HepG2 (cell line): ENCODE measurements around the gene CSNK1G1. TPM values are rescaled to one million over a fixed set of nuclear protein-coding genes. Genes with fewer than 3 reads are reported as not detected.

ENCODE experiments used
- CEBPB ChIP-seq: IDR thresholded peaks from 2 replicates; pipeline ENCODE4 v1.6.1; 2011; ENCODE audit warnings: low read depth, low read length, improper control_type of control experiment, borderline replicate concordance
- DZIP1 ChIP-seq: sonication (generic); formaldehyde crosslinking; IDR thresholded peaks from 2 replicates; pipeline ENCODE4 v1.5.0; 2020; ENCODE audit warnings: mild to moderate bottlenecking, missing genetic modification reagents
- GPBP1L1 ChIP-seq: sonication (generic); formaldehyde crosslinking; IDR thresholded peaks from 2 replicates; pipeline ENCODE4 v1.5.0; 2020; ENCODE audit warnings: mild to moderate bottlenecking, missing genetic modification reagents
- HOXA9 ChIP-seq: sonication (generic); formaldehyde crosslinking; IDR thresholded peaks from 2 replicates; pipeline ENCODE4 v1.8.1; 2022; ENCODE audit warnings: missing genetic modification reagents, mild to moderate bottlenecking, moderate library complexity, borderline replicate concordance
- MAF1 ChIP-seq: sonication (generic); formaldehyde crosslinking; IDR thresholded peaks from 2 replicates; pipeline ENCODE4 v1.5.0; 2020; ENCODE audit warnings: missing genetic modification reagents, borderline replicate concordance
- MXD1 ChIP-seq: sonication (generic); formaldehyde crosslinking; IDR thresholded peaks from 2 replicates; pipeline ENCODE4 v1.4.0; 2020; ENCODE audit warnings: mild to moderate bottlenecking, missing genetic modification reagents
- SNAPC4 ChIP-seq: sonication (generic); formaldehyde crosslinking; IDR thresholded peaks from 2 replicates; pipeline ENCODE4 v1.4.0; 2020; ENCODE audit warnings: mild to moderate bottlenecking, missing genetic modification reagents
- WIZ ChIP-seq: sonication (generic); formaldehyde crosslinking; IDR thresholded peaks from 2 replicates; pipeline ENCODE4 v1.5.1; 2020; ENCODE audit warnings: mild to moderate bottlenecking, missing genetic modification reagents
- ZBTB25 ChIP-seq: IDR thresholded peaks from 2 replicates; pipeline ENCODE4 v1.6.1; 2018; ENCODE audit warnings: missing genetic modification reagents
- ZNF234 ChIP-seq: sonication (generic); formaldehyde crosslinking; conservative IDR thresholded peaks from 2 replicates; pipeline ENCODE4 v1.5.1; 2020; ENCODE audit warnings: mild to moderate bottlenecking, missing genetic modification reagents
- ZNF563 ChIP-seq: sonication (generic); formaldehyde crosslinking; IDR thresholded peaks from 2 replicates; pipeline ENCODE4 v1.8.0; 2022; ENCODE audit warnings: mild to moderate bottlenecking, moderate library complexity, missing genetic modification reagents
- ZNF567 ChIP-seq: sonication (generic); formaldehyde crosslinking; IDR thresholded peaks from 2 replicates; pipeline ENCODE4 v1.8.1; 2023; ENCODE audit warnings: mild to moderate bottlenecking, missing genetic modification reagents, borderline replicate concordance
- ZNF652 ChIP-seq: IDR thresholded peaks from 2 replicates; pipeline ENCODE4 v1.6.1; 2016; ENCODE audit warnings: low read depth, borderline replicate concordance
- ZNF713 ChIP-seq: sonication (generic); formaldehyde crosslinking; IDR thresholded peaks from 2 replicates; pipeline ENCODE4 v1.4.0; 2020; ENCODE audit warnings: mild to moderate bottlenecking, missing genetic modification reagents
- ZNF800 ChIP-seq: sonication (generic); formaldehyde crosslinking; IDR thresholded peaks from 2 replicates; pipeline ENCODE4 v1.4.0; 2020; ENCODE audit warnings: missing genetic modification reagents
- ZZZ3 ChIP-seq: sonication (generic); formaldehyde crosslinking; IDR thresholded peaks from 2 replicates; pipeline ENCODE4 v1.4.0; 2020; ENCODE audit warnings: missing genetic modification reagents, mild to moderate bottlenecking, borderline replicate concordance
- polyA plus RNA-seq, 8 experiments: library from polyadenylated mRNA; depleted of rRNA in 3 of 8; stranded (reverse) in 7 of 8; unstranded in 1 of 8; fragments of >200 nt; fragmentation: Illumina TruSeq in 4 of 8; extraction: Trizol in 4 of 8; gene quantifications; 2 replicates each; pipeline versions ENCODE4 v1.2.1 to v1.2.3, GENCODE V29; 2011 to 2016; ENCODE audit warnings: low read depth in 4 of 8, missing spikeins in 1 of 8, mixed read lengths in 1 of 8; ENCODE audit not compliant: insufficient read depth in 1 of 8
- total RNA-seq, 5 experiments: library from RNA; depleted of rRNA; stranded (reverse); fragments of >200 nt; fragmentation: Illumina TruSeq; extraction: Trizol; gene quantifications; 2 replicates each; pipeline ENCODE4 v1.2.3, GENCODE V29; 2016; ENCODE audit warnings: low read depth in 1 of 5

CSNK1G1 gene
- total and polyA plus RNA-seq, 2 of the 13 experiments (the other 11 are each of a cell fraction or from before 2014, with no cell fraction given) = 8.5 to 12.6 TPM

- 0 out of 2 replicates have a peak, but pooled peaks have one; percentile 57 for TF ChIP-seq SNAPC4 (CRISPR knock-in tag)
- no peak for TF ChIP-seq ZNF563
- TF ChIP-seq ZNF234 = no peak
- no peak for TF ChIP-seq HOXA9 (CRISPR knock-in tag)
- TF ChIP-seq CEBPB = peak; percentile 67
- no peak for TF ChIP-seq ZNF713
- no peak for TF ChIP-seq ZNF567
- no peak for TF ChIP-seq ZNF800
- TF ChIP-seq WIZ (CRISPR knock-in tag) = no peak
- TF ChIP-seq DZIP1 (CRISPR knock-in tag) = no peak
- no peak for TF ChIP-seq GPBP1L1 (CRISPR knock-in tag)
- no peak for TF ChIP-seq MXD1 (CRISPR knock-in tag)
- TF ChIP-seq ZBTB25 (CRISPR knock-in tag) = peak; percentile 64; the same call in 1 of the 2 replicates
- no peak for TF ChIP-seq ZNF652
- TF ChIP-seq ZZZ3 (CRISPR knock-in tag) = no peak
- TF ChIP-seq MAF1 (CRISPR knock-in tag) = no peak
These were observed 139.1 kb downstream of the CSNK1G1 start (continued) for GRCh38 chr15:64216730-64217428.
